IMR-90 (cell line): ENCODE data around the gene CUL3.

ENCODE experiments used
- CEBPB ChIP-seq: IDR thresholded peaks from 2 replicates; pipeline ENCODE4 v1.6.1; 2012; ENCODE audit warnings: low read depth, low read length, improper control_type of control experiment
- CHD1 ChIP-seq: IDR thresholded peaks from 2 replicates; pipeline ENCODE4 v1.6.1; 2012; ENCODE audit warnings: low read depth, low read length, improper control_type of control experiment
- CTCF ChIP-seq: conservative IDR thresholded peaks from 2 replicates; pipeline ENCODE4 v1.5.1; 2012; ENCODE audit warnings: mild to moderate bottlenecking, low read depth, low read length, improper control_type of control experiment
- MAFK ChIP-seq: IDR thresholded peaks from 2 replicates; pipeline ENCODE4 v1.6.1; 2012; ENCODE audit warnings: low read depth, low read length, improper control_type of control experiment
- MAZ ChIP-seq: IDR thresholded peaks from 2 replicates; pipeline ENCODE4 v1.6.1; 2012; ENCODE audit warnings: low read depth, mild to moderate bottlenecking, low read length, improper control_type of control experiment, moderate library complexity, borderline replicate concordance
- MXI1 ChIP-seq: IDR thresholded peaks from 2 replicates; pipeline ENCODE4 v1.6.1; 2012; ENCODE audit warnings: low read depth, mild to moderate bottlenecking, low read length, moderate library complexity, borderline replicate concordance
- POLR2A ChIP-seq: IDR thresholded peaks from 2 replicates; pipeline ENCODE4 v1.6.1; 2012; ENCODE audit warnings: mild to moderate bottlenecking, low read depth, low read length
- RAD21 ChIP-seq: IDR thresholded peaks from 2 replicates; pipeline ENCODE4 v1.6.1; 2012; ENCODE audit warnings: low read length, improper control_type of control experiment
- RCOR1 ChIP-seq: IDR thresholded peaks from 2 replicates; pipeline ENCODE4 v1.6.1; 2012; ENCODE audit warnings: mild to moderate bottlenecking, low read length, improper control_type of control experiment; ENCODE audit not compliant: insufficient replicate concordance
- RFX5 ChIP-seq: IDR thresholded peaks from 2 replicates; pipeline ENCODE4 v1.8.0; 2012; ENCODE audit warnings: low read depth, mild to moderate bottlenecking, low read length, moderate library complexity
- SMC3 ChIP-seq: fragments of 150-350 bp; IDR thresholded peaks from 2 replicates; pipeline ENCODE4 v1.6.1; 2016; ENCODE audit warnings: low read depth, mild to moderate bottlenecking, antibody characterized with exemption, low read length, moderate library complexity
- USF2 ChIP-seq: fragments of 150-350 bp; IDR thresholded peaks from 2 replicates; pipeline ENCODE4 v1.6.1; 2017; ENCODE audit warnings: mild to moderate bottlenecking, antibody characterized with exemption, low read length, low read depth

GRCh38 chr2:224479826-224480225 lies 105.3 kb downstream of the CUL3 start:
- TF ChIP-seq CEBPB (no peak), CTCF (no peak), RAD21 (no peak), RCOR1 (no peak), MAZ (no peak), MAFK (no peak), MXI1 (no peak), SMC3 (no peak), USF2 (no peak), POLR2A (no peak), RFX5 (no peak), CHD1 (no peak)
